ENCODE data around the gene PCSK7. TPM values are rescaled to one million over a fixed set of nuclear protein-coding genes. Genes with fewer than 3 reads are reported as not detected.

The PCSK7 gene
- total RNA-seq, 1 experiment from 2014 or later = 30.0 TPM

GRCh38 chr11:117191680-117192400, 40.0 kb downstream of the PCSK7 start (continued):
- TF ChIP-seq CTCF (IDR thresholded peaks at IDR 0.05 in 2 of 3, conservative IDR thresholded peaks at IDR 0.05 in 1 of 3; ENCODE audit: borderline replicate concordance in 1 of 3, insufficient read depth in 1 of 3, low read depth in 2 of 3, low read length in 2 of 3) (no peak), SIN3A (IDR thresholded peaks at IDR 0.05; ENCODE audit: low read depth) (no peak), TCF7L2 (IDR thresholded peaks at IDR 0.05; ENCODE audit: borderline replicate concordance, extremely low read depth, insufficient read depth, insufficient read length) (no peak), ZNF274 (IDR thresholded peaks at IDR 0.05; ENCODE audit: low read depth, low read length) (no peak)

DNA sequence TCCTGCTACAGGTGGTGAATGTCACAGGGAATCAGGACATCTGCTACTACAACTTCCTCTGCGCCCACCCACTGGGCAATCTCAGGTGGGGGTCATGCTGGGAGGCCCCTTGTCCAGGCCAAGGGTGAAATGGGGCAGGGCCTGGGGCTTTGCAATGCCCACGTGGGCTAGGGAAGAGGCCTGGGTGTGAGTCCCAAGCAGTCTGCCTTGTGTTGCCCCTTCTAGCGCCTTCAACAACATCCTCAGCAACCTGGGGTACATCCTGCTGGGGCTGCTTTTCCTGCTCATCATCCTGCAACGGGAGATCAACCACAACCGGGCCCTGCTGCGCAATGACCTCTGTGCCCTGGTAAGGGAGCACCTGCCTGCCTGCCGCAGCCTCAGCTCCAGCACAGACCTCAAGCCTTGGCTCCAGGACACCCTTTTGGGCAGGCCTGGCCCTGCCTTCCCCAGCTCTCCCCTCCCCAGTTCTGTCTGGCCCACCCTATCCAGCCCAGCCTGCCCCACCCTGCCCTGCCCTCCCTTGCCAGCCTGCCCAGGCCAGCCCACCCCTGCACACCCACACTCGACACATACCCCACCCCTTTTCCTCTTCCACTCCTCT, 41.8 kb downstream of the PCSK7 start:
- intact Hi-C loops (cut with micrococcal nuclease) = no loop called here
- Histone ChIP-seq H4K20me1 (ENCODE audit: insufficient read depth) (no peaks in the 10 kb centered on the region), H3K27ac (ENCODE audit: low read depth, low read length) (no peak overlapping the region), H2AFZ (ENCODE audit: low read depth, low read length, poor library complexity, severe bottlenecking) (no peak overlapping the region), H3K4me3 (replicated peaks in 1 of 2; ENCODE audit: low read depth in 1 of 2, low read length in 2 of 2) (no peak overlapping the region), H3K27me3 (ENCODE audit: insufficient read depth, low read length) (no peaks in the 10 kb centered on the region), H3K9me3 (ENCODE audit: control insufficient read depth in 1 of 2, insufficient read depth in 1 of 2, low read depth in 1 of 2, low read length in 2 of 2) (no peaks in the 10 kb centered on the region), H3K4me1 (ENCODE audit: control insufficient read depth in 1 of 2, insufficient read depth in 2 of 2, low read length in 2 of 2) (no peaks in the 10 kb centered on the region), H3K79me2 (ENCODE audit: insufficient read depth, low read length) (no peaks in the 10 kb centered on the region), H3K9ac (ENCODE audit: low read length) (no peak overlapping the region), H3K4me2 (ENCODE audit: low read length) (no peak overlapping the region), H3K36me3 (ENCODE audit: control insufficient read depth in 1 of 2, insufficient read depth in 2 of 2, low read length in 2 of 2) (peaks cover 3 to 7% of the 10 kb centered on the region in 2 experiments; a peak in 1 of 4 replicates), H3K9me2 (ENCODE audit: insufficient read depth) (no peaks in the 10 kb centered on the region)
- ATAC-seq (no peak), DNase-seq (ENCODE audit: low read depth, low spot score) (no peak)
- POLR2A ChIA-PET = no interaction called here
- BruUV-seq (replicated peaks) = no TSS peak
- RAD21 ChIA-PET (ENCODE audit: low non-redundant PET in 1 of 2, low total read pairs in 2 of 2, uncharacterized antibody in 2 of 2, unreplicated experiment in 2 of 2) = no interaction called here
- CTCF ChIA-PET = no interaction called here
- TF ChIP-seq ATF3 (IDR thresholded peaks at IDR 0.05) (no peak), SP1 (IDR thresholded peaks at IDR 0.05; ENCODE audit: low read depth) (no peak)
